WTC11 (cell line): ENCODE results near the gene PTGIS. TPM values are rescaled to one million over a fixed set of nuclear protein-coding genes. Genes with fewer than 3 reads are reported as not detected.

ENCODE experiments used
- ATAC-seq: fragments of 200-7000 bp; cut with Tn5 transposase; 2 replicates; pipeline ENCODE4 v1.10.0; 2021; ENCODE audit warnings: mild to moderate bottlenecking, moderate library complexity
- CTCF ChIA-PET: fragments of 300-600 bp; sonication (Branson Sonifier 250); formaldehyde crosslinking; loops from one replicate; lab custom pipeline; 2021; ENCODE audit warnings: antibody characterized with exemption; lab: Charles Lee
- POLR2A ChIA-PET: fragments of 350-600 bp; sonication (Branson Sonifier 250); formaldehyde crosslinking; loops from one replicate; lab custom pipeline; 2021; ENCODE audit warnings: antibody characterized with exemption; lab: Charles Lee
- DNase-seq: peaks from one replicate; pipeline ENCODE4 v3.0.0; 2021; ENCODE audit warnings: low spot score
- H3K27ac Mint-ChIP-seq: 2 replicates; pipeline ENCODE4 v1.8.0; 2021; ENCODE audit warnings: mixed read lengths
- H3K27me3 Mint-ChIP-seq: 2 replicates; pipeline ENCODE4 v1.8.0; 2021; ENCODE audit warnings: low read depth, mild to moderate bottlenecking, moderate library complexity, mixed read lengths
- H3K36me3 Mint-ChIP-seq: 2 replicates; pipeline ENCODE4 v1.8.0; 2021; ENCODE audit warnings: mixed read lengths
- H3K4me1 Mint-ChIP-seq: 2 replicates; pipeline ENCODE4 v1.8.0; 2022; ENCODE audit warnings: mixed read lengths
- H3K4me3 Mint-ChIP-seq: 2 replicates; pipeline ENCODE4 v1.8.0; 2021; ENCODE audit warnings: mild to moderate bottlenecking, moderate library complexity, mixed read lengths
- H3K9me3 Mint-ChIP-seq: 2 replicates; pipeline ENCODE4 v1.8.0; 2021; ENCODE audit warnings: mixed read lengths
- ATF1 ChIP-seq: sonication (generic); formaldehyde crosslinking; IDR thresholded peaks from 2 replicates; pipeline ENCODE4 v1.8.1; 2023; ENCODE audit warnings: mild to moderate bottlenecking, moderate library complexity, missing genetic modification reagents
- CBFB ChIP-seq: sonication (generic); formaldehyde crosslinking; IDR thresholded peaks from 2 replicates; pipeline ENCODE4 v1.8.1; 2022; ENCODE audit warnings: mild to moderate bottlenecking, low read depth, missing genetic modification reagents
- FOXJ3 ChIP-seq: sonication (generic); formaldehyde crosslinking; IDR thresholded peaks from 2 replicates; pipeline ENCODE4 v1.9.0; 2021; ENCODE audit warnings: missing genetic modification reagents, mild to moderate bottlenecking, borderline replicate concordance
- FOXK1 ChIP-seq: sonication (generic); formaldehyde crosslinking; IDR thresholded peaks from 2 replicates; pipeline ENCODE4 v1.8.0; 2022; ENCODE audit warnings: mild to moderate bottlenecking, moderate library complexity, missing genetic modification reagents
- GTF2I ChIP-seq: fragments of 250-450 bp; sonication (Bioruptor Pico); conservative IDR thresholded peaks from 2 replicates; pipeline ENCODE4 v1.4.0; 2021; ENCODE audit warnings: mild to moderate bottlenecking
- HMGA2 ChIP-seq: fragments of 250-450 bp; sonication (Bioruptor Pico); IDR thresholded peaks from 2 replicates; pipeline ENCODE4 v1.4.0; 2021; ENCODE audit warnings: mild to moderate bottlenecking, moderate library complexity
- IRF2 ChIP-seq: sonication (generic); formaldehyde crosslinking; IDR thresholded peaks from 2 replicates; pipeline ENCODE4 v1.8.0; 2022; ENCODE audit warnings: low read depth, missing genetic modification reagents, borderline replicate concordance
- JUN ChIP-seq: sonication (generic); formaldehyde crosslinking; IDR thresholded peaks from 2 replicates; pipeline ENCODE4 v1.8.0; 2023; ENCODE audit warnings: mild to moderate bottlenecking, missing genetic modification reagents
- NFATC4 ChIP-seq: fragments of 250-450 bp; sonication (Bioruptor Pico); IDR thresholded peaks from 2 replicates; pipeline ENCODE4 v1.9.0; 2021; ENCODE audit warnings: mild to moderate bottlenecking
- NFE2L1 ChIP-seq: sonication (generic); formaldehyde crosslinking; IDR thresholded peaks from 2 replicates; pipeline ENCODE4 v1.8.1; 2023; ENCODE audit warnings: missing genetic modification reagents
- RELA ChIP-seq: sonication (generic); formaldehyde crosslinking; IDR thresholded peaks from 2 replicates; pipeline ENCODE4 v1.8.1; 2022; ENCODE audit warnings: missing genetic modification reagents, mild to moderate bottlenecking, borderline replicate concordance
- SOX15 ChIP-seq: fragments of 250-450 bp; sonication (Bioruptor Pico); IDR thresholded peaks from 2 replicates; pipeline ENCODE4 v1.9.0; 2021; ENCODE audit warnings: mild to moderate bottlenecking
- ZNF219 ChIP-seq: sonication (generic); formaldehyde crosslinking; IDR thresholded peaks from 2 replicates; pipeline ENCODE4 v1.8.0; 2023; ENCODE audit warnings: missing genetic modification reagents, mild to moderate bottlenecking, borderline replicate concordance
- ZNF263 ChIP-seq: sonication (generic); formaldehyde crosslinking; IDR thresholded peaks from 2 replicates; pipeline ENCODE4 v1.8.1; 2022; ENCODE audit warnings: low read depth, mild to moderate bottlenecking, moderate library complexity, missing genetic modification reagents
- ZNF317 ChIP-seq: sonication (generic); formaldehyde crosslinking; IDR thresholded peaks from 2 replicates; pipeline ENCODE4 v1.8.1; 2023; ENCODE audit warnings: low read depth, mild to moderate bottlenecking, moderate library complexity, missing genetic modification reagents, borderline replicate concordance
- ZNF396 ChIP-seq: fragments of 250-450 bp; sonication (Bioruptor Pico); IDR thresholded peaks from 2 replicates; pipeline ENCODE4 v1.8.0; 2021; ENCODE audit warnings: mild to moderate bottlenecking, moderate library complexity, borderline replicate concordance
- ZNF423 ChIP-seq: fragments of 250-450 bp; sonication (Bioruptor Pico); IDR thresholded peaks from 2 replicates; pipeline ENCODE4 v2.1.2; 2022; ENCODE audit warnings: mild to moderate bottlenecking, moderate library complexity
- ZNF671 ChIP-seq: fragments of 250-450 bp; sonication (Bioruptor Pico); IDR thresholded peaks from 2 replicates; pipeline ENCODE4 v1.8.0; 2021; ENCODE audit warnings: mild to moderate bottlenecking
- total RNA-seq: library from RNA; stranded (reverse); gene quantifications from 3 replicates; pipeline ENCODE4 v1.2.3, GENCODE V29; 2021
- TF ChIP-seq, protein P1 (sequence below): fragments of 250-450 bp; sonication (Bioruptor Pico); IDR thresholded peaks from 2 replicates; pipeline ENCODE4 v1.9.0; 2021; ENCODE audit warnings: mild to moderate bottlenecking
- TF ChIP-seq, protein P2 (sequence below): fragments of 200-600 bp; IDR thresholded peaks from 2 replicates; pipeline ENCODE4 v1.8.0; 2022; ENCODE audit warnings: antibody characterized with exemption
- TF ChIP-seq, protein P3 (sequence below): sonication (generic); formaldehyde crosslinking; IDR thresholded peaks from 2 replicates; pipeline ENCODE4 v1.8.1; 2023; ENCODE audit warnings: mild to moderate bottlenecking, missing genetic modification reagents
- TF ChIP-seq, protein P4 (sequence below): sonication (generic); formaldehyde crosslinking; IDR thresholded peaks from 2 replicates; pipeline ENCODE4 v1.8.1; 2023; ENCODE audit warnings: mild to moderate bottlenecking, missing genetic modification reagents, moderate library complexity
- TF ChIP-seq, protein P5 (sequence below): fragments of 250-450 bp; sonication (Bioruptor Pico); IDR thresholded peaks from 2 replicates; pipeline ENCODE4 v1.9.0; 2021; ENCODE audit warnings: mild to moderate bottlenecking, borderline replicate concordance
- TF ChIP-seq, protein P6 (sequence below): sonication (generic); formaldehyde crosslinking; IDR thresholded peaks from 2 replicates; pipeline ENCODE4 v1.8.0; 2022; ENCODE audit warnings: mild to moderate bottlenecking, missing genetic modification reagents

Gene PTGIS
- total RNA-seq, 1 experiment from 2014 or later, result 24.3 TPM

DNA sequence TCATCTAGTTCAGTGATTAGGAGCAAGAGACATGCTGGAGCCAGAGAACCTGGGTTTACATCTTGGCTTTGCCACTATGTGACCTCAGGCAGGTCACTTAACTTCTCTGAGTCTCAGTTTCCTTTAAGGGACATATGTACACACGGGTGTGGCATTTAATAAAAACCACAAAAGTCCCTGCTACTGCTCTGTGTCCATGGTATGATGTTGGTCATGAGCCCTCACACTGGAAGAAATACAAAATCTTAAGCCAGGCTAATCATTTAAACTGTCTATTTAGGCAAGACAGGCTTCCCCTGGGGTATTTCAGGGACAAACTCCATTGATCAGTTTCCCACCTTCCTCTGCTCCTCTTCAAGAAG lies 12.9 kb upstream of the PTGIS start:
- CTCF ChIA-PET, result interaction anchor here (0.8 to 7.2 kb wide), 5 partner anchors 23 to 97 kb away, joined by 3 to 46 read pairs (median 12); no protein-coding TSS in a partner anchor
- peaks cover 4% of the 10 kb centered on the region for H3K36me3 Mint-ChIP-seq
- H3K9me3 Mint-ChIP-seq, result peaks cover 6% of the 10 kb centered on the region
- no peaks in the 10 kb centered on the region for H3K27me3 Mint-ChIP-seq
- H3K27ac Mint-ChIP-seq, result no peak overlapping the region
- DNase-seq (no peak), ATAC-seq (no peak)
- TF ChIP-seq IRF2 (CRISPR knock-in tag) (no peak), JUN (no peak), ZNF671 (no peak), ZNF219 (no peak), NFE2L1 (CRISPR knock-in tag) (no peak), HMGA2 (no peak), ATF1 (CRISPR knock-in tag) (no peak), CBFB (no peak), NFATC4 (CRISPR knock-in tag) (no peak), GTF2I (CRISPR knock-in tag) (no peak), SOX15 (CRISPR knock-in tag) (no peak), ZNF396 (CRISPR knock-in tag) (no peak), ZNF263 (CRISPR knock-in tag) (no peak), ZNF317 (CRISPR knock-in tag) (no peak), FOXJ3 (CRISPR knock-in tag) (no peak)
- TF ChIP-seq, protein P1, sequence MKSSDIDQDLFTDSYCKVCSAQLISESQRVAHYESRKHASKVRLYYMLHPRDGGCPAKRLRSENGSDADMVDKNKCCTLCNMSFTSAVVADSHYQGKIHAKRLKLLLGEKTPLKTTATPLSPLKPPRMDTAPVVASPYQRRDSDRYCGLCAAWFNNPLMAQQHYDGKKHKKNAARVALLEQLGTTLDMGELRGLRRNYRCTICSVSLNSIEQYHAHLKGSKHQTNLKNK (CRISPR knock-in tag), result no peak
- TF ChIP-seq, protein P2, sequence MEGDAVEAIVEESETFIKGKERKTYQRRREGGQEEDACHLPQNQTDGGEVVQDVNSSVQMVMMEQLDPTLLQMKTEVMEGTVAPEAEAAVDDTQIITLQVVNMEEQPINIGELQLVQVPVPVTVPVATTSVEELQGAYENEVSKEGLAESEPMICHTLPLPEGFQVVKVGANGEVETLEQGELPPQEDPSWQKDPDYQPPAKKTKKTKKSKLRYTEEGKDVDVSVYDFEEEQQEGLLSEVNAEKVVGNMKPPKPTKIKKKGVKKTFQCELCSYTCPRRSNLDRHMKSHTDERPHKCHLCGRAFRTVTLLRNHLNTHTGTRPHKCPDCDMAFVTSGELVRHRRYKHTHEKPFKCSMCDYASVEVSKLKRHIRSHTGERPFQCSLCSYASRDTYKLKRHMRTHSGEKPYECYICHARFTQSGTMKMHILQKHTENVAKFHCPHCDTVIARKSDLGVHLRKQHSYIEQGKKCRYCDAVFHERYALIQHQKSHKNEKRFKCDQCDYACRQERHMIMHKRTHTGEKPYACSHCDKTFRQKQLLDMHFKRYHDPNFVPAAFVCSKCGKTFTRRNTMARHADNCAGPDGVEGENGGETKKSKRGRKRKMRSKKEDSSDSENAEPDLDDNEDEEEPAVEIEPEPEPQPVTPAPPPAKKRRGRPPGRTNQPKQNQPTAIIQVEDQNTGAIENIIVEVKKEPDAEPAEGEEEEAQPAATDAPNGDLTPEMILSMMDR, result no peak
- peaks cover 14% of the 10 kb centered on the region for H3K4me1 Mint-ChIP-seq
- H3K4me3 Mint-ChIP-seq, result no peak overlapping the region
- POLR2A ChIA-PET, result no interaction called here

DNA sequence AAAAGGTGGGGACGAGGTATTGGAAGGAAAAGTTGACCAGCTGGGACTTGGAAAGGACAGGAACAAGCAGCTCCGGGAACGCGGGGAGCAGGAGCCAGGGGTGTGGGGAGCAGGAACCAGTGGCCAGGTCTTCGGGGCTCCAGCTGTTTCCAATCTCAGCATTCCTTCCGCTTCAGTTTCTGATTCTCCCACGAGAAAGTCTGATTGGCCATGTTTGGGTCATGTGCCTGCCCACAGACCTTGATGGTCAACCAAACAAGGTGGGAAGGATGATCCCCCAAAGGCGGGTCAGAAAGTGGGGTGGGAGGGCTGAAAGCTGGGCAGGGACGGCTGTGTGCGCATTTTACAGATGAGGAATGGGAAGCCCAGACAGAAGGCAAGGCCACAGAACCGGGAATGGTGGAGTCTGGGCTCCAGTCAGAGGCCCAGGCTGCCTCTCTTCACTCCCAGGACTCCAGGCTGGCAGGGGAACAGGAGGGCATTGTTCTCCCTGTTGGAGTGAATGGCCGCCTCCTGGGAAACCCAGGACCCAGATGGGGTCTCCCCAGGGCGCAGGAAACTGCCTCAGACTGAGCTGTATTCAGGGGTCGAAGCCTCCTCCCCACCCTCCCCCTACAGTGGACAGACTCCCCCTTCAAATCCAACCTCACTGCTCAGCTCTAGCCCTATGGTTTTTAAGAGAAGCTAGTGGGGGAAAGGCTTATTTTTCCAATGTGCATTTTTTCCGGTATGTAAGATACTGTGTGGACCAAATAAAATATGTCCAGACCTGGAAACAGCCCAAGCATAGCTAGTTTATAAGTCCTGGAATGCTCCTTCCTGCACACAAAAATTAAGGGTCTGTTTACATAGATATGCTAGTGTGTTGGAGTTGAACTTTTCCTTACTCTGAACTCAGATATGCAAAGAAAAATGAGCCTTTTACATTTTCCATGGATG lies 12.2 kb upstream of the PTGIS start:
- H3K4me1 Mint-ChIP-seq, result peaks cover 14% of the 10 kb centered on the region
- CTCF ChIA-PET, result interaction anchor here (0.8 to 7.2 kb wide), 9 partner anchors 12 to 309 kb away, joined by 3 to 46 read pairs (median 4); partner anchors contain the start of gene PTGIS
- POLR2A ChIA-PET, result no interaction called here
- TF ChIP-seq, protein P3, sequence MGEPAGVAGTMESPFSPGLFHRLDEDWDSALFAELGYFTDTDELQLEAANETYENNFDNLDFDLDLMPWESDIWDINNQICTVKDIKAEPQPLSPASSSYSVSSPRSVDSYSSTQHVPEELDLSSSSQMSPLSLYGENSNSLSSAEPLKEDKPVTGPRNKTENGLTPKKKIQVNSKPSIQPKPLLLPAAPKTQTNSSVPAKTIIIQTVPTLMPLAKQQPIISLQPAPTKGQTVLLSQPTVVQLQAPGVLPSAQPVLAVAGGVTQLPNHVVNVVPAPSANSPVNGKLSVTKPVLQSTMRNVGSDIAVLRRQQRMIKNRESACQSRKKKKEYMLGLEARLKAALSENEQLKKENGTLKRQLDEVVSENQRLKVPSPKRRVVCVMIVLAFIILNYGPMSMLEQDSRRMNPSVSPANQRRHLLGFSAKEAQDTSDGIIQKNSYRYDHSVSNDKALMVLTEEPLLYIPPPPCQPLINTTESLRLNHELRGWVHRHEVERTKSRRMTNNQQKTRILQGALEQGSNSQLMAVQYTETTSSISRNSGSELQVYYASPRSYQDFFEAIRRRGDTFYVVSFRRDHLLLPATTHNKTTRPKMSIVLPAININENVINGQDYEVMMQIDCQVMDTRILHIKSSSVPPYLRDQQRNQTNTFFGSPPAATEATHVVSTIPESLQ (CRISPR knock-in tag), result no peak
- TF ChIP-seq RELA (CRISPR knock-in tag) (no peak), ZNF317 (CRISPR knock-in tag) (no peak), ZNF671 (no peak), FOXK1 (CRISPR knock-in tag) (no peak), ZNF423 (peak; percentile 47; the same call in 1 of the 2 replicates), NFE2L1 (CRISPR knock-in tag) (no peak)
- TF ChIP-seq, protein P4, sequence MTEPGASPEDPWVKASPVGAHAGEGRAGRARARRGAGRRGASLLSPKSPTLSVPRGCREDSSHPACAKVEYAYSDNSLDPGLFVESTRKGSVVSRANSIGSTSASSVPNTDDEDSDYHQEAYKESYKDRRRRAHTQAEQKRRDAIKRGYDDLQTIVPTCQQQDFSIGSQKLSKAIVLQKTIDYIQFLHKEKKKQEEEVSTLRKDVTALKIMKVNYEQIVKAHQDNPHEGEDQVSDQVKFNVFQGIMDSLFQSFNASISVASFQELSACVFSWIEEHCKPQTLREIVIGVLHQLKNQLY, result no peak
- TF ChIP-seq, protein P5, sequence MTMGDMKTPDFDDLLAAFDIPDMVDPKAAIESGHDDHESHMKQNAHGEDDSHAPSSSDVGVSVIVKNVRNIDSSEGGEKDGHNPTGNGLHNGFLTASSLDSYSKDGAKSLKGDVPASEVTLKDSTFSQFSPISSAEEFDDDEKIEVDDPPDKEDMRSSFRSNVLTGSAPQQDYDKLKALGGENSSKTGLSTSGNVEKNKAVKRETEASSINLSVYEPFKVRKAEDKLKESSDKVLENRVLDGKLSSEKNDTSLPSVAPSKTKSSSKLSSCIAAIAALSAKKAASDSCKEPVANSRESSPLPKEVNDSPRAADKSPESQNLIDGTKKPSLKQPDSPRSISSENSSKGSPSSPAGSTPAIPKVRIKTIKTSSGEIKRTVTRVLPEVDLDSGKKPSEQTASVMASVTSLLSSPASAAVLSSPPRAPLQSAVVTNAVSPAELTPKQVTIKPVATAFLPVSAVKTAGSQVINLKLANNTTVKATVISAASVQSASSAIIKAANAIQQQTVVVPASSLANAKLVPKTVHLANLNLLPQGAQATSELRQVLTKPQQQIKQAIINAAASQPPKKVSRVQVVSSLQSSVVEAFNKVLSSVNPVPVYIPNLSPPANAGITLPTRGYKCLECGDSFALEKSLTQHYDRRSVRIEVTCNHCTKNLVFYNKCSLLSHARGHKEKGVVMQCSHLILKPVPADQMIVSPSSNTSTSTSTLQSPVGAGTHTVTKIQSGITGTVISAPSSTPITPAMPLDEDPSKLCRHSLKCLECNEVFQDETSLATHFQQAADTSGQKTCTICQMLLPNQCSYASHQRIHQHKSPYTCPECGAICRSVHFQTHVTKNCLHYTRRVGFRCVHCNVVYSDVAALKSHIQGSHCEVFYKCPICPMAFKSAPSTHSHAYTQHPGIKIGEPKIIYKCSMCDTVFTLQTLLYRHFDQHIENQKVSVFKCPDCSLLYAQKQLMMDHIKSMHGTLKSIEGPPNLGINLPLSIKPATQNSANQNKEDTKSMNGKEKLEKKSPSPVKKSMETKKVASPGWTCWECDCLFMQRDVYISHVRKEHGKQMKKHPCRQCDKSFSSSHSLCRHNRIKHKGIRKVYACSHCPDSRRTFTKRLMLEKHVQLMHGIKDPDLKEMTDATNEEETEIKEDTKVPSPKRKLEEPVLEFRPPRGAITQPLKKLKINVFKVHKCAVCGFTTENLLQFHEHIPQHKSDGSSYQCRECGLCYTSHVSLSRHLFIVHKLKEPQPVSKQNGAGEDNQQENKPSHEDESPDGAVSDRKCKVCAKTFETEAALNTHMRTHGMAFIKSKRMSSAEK (CRISPR knock-in tag), result no peak
- TF ChIP-seq, protein P6, sequence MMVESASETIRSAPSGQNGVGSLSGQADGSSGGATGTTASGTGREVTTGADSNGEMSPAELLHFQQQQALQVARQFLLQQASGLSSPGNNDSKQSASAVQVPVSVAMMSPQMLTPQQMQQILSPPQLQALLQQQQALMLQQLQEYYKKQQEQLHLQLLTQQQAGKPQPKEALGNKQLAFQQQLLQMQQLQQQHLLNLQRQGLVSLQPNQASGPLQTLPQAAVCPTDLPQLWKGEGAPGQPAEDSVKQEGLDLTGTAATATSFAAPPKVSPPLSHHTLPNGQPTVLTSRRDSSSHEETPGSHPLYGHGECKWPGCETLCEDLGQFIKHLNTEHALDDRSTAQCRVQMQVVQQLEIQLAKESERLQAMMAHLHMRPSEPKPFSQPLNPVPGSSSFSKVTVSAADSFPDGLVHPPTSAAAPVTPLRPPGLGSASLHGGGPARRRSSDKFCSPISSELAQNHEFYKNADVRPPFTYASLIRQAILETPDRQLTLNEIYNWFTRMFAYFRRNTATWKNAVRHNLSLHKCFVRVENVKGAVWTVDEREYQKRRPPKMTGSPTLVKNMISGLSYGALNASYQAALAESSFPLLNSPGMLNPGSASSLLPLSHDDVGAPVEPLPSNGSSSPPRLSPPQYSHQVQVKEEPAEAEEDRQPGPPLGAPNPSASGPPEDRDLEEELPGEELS, result no peak

More for the DNA sequence above, 12.2 kb upstream of the PTGIS start:
- Mint-ChIP-seq H3K4me3 (no peak overlapping the region), H3K27ac (no peak overlapping the region), H3K27me3 (no peaks in the 10 kb centered on the region), H3K36me3 (peaks cover 4% of the 10 kb centered on the region), H3K9me3 (peaks cover 6% of the 10 kb centered on the region)
- DNase-seq (no peak), ATAC-seq (peak; percentile 64)
